IPS DF 4.7 (cell line): ENCODE data around the gene KIF5A.
"Not testable (repeated sequence)": the region's sequence is repeated elsewhere in the genome, so short reads cannot be mapped to it uniquely, and the experiment has no call there.

Source experiments
- DNase-seq: peaks from one replicate; pipeline ENCODE4 v3.0.0-alpha.2; 2013; ENCODE audit warnings: low spot score; ENCODE audit errors: extremely low read depth

KIF5A gene

DNA sequence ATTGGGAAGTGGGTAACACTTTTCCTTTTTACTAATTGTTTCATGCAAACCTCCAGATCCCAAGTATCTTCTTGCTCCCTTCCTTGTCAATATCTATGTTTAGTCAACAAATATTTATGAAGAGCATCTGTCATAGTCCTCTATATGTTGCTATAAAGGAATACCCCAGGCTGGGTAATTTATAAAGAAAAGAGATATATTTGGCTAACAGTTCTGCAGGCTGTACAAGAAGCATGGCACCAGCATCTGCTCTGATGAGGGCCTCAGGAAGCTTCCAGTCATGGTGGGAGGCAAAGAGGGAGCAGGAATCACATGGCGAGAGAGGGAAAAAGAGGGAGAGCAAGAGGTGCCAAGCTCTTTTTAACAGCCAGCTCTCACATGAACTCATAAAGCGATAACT lies 4.6 kb downstream of the KIF5A start:
- no peak for DNase-seq

DNA sequence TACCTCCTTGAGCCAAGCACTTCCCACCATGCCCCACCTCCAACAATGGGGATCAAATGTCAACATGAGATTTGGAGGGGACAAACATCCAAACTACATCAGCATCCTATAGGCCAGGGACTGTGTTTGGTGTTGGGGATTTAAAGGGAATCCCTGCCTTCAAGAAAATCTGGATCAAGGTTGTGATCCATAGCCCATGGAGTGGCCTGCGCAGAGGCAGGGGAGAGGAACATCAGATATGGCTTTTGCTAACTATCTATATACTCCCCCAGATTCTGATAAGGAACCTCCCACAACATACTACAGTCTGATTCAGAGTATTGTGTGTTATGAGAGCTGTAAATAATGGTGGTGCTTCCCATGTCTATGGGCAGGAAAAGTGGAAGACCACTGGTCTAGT lies 5.1 kb downstream of the KIF5A start:
- no peak for DNase-seq

DNA sequence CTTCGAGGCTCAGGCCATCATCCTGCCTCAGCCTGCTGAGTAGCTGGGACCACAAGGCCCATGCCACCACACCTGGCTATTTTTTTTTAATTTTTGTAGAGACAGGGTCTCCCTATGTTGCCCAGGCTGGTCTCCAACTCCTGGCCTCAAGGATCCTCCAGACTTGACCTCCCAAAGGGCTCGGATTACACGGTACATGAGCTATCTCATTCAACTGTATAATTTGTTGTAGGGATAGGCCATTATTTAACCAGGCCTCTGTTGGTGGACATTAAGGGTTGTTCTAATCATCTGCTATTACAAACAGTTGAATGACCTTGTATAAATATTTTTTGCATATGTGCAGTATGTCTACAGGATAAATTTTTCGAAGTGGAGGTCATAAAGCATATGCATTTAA lies 9.0 kb downstream of the KIF5A start:
- no peak for DNase-seq

DNA sequence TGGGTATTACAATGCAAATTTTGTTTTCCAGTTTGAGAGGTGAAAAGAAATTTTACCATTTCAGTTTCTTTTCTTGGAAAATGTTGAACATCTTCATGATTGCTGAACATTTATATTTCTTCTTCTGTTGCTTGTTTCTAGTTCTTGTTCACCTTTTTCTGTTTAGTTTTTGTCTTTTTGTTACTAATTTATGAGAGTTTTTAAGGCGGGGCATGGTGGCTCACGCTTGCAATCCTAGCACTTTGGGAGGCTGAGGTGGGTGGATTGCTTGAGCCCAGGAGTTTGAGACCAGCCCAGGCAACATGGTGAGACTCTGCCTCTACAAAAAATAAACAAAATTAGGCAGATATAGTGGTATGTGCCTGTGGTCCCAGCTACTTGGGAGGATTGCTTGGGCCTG lies 10.7 kb downstream of the KIF5A start:
- DNase-seq, result no peak

DNA sequence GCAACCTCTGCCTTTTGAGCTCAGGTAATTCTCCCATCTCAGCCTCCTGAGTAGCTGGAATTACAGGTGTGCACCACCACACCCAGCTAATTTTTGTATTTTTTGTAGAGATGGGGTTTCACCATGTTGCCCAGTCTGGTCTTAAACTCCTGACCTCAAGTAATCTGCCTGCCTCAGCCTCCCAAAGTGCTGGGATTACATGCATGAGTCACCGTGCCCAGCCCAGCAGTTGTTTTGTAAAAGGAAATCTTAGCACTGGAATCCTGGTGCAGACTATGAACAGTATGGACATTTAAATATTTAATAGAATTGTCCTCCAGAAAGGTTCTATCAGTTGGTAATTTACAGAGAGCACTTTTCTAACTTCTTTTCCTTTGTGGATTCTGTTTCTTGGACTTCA lies 11.3 kb downstream of the KIF5A start:
- not testable (repeated sequence) for DNase-seq

DNA sequence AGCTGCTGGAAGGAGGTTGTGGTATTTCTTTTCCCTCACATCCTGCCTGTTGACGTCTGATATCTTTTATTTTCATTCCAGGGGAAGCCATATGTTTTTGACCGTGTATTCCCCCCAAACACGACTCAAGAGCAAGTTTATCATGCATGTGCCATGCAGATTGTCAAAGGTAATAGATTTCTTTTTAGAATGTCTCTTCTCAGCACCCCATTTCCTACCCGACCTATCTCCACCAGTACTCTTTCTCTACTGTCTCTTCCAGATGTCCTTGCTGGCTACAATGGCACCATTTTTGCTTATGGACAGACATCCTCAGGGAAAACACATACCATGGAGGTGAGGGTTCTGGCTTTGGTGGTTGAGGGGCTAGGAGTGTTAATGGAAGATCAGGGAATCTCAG lies 13.5 kb downstream of the KIF5A start:
- DNase-seq, result no peak

DNA sequence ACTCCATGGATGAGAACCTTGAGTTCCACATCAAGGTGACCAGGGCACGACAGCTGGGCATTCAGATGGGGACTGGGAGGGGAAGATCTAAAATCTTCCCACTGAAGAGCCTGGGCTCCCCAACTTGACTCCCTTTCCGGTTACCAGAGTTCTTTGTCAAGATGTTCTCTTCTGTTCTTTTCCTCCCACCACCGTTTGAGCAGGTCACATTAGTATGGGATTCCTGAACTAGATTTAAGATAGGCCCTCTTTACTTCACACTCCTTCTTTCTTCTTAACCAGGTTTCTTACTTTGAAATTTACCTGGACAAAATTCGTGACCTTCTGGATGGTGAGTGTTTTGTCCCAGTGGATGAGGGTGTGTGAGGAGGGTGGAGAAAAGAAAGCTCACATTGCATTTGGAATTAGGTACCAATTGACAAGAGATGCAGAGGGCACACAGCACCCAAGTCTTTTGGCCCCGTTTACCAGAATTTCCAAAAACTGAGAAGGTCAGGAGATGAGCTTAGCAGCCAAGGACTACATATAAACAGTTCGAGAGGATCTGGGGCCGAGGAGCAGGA lies 14.4 kb downstream of the KIF5A start:
- DNase-seq, result no peak

DNA sequence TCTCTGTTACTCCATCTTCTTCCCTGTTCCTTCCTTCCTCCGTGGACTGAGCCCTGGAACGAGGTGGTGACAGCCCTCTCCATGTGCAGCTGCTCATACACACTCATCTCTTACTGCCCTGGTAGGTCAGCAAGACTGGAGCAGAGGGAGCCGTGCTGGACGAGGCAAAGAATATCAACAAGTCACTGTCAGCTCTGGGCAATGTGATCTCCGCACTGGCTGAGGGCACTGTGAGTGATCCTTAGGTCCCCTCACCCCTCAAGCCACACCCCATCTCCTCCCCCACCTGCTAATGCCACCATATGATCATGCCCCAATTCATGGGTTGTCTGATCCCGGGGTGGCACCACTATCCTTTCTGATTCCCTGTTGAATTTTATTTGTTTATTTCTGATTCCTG lies 19.0 kb downstream of the KIF5A start:
- DNase-seq, result no peak

DNA sequence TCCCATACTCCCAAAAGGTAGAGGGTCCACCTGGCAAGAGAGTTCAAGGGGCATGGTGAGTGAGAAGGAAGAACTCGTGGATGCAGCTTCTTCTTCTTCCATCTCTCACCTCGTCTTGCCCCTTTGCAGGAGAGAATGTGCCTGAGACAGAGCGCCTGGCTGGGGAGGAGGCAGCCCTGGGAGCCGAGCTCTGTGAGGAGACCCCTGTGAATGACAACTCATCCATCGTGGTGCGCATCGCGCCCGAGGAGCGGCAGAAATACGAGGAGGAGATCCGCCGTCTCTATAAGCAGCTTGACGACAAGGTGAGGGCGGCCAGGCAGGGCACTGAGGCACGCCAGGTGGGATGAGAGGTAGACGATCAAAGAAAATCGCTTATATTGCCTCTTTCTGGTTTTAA lies 20.0 kb downstream of the KIF5A start:
- no peak for DNase-seq

DNA sequence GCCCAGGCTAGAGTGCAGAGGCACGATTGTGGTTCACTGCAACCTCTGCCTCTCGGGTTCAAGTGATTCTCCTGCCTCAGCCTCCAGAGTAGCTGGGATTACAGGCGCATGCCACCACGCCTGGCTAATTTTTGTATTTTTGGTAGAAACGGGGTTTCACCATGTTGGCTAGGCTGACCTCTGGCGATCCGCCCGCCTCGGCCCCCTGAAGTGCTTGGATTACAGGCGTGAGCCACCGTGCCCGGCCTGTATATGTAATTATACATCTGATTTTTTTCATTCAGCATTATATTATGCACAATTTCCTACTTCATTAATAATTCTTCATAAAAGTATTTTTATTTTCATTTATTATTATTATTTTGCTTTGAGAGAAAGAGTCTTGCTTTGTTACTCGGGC lies 20.6 kb downstream of the KIF5A start:
- not testable (repeated sequence) for DNase-seq

DNA sequence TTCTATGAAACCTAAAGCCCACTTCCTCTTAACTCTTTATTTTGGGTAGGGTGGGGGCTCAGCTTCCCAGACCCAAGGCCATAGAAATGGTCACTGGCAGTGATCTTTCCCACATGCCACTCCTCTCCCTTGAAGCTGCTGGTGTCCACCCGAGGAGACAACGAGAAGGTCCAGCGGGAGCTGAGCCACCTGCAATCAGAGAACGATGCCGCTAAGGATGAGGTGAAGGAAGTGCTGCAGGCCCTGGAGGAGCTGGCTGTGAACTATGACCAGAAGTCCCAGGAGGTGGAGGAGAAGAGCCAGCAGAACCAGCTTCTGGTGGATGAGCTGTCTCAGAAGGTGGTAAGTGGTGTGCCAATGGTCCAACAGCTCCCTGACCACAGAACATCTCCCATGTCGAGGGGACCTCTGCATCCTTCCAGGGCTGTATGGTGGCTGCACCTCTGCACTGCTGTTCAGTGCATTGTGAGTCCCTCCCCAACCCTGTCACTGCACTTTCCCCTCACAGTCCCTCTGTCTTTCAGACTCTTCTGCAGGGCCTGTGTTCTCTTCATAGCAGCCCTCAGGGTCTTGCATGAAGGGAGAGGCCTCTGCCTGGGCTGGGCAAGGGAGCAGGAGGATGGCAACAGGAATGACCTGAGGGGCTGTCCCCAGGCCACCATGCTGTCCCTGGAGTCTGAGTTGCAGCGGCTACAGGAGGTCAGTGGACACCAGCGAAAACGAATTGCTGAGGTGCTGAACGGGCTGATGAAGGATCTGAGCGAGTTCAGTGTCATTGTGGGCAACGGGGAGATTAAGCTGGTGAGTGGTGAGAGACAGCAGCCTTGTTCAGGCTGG lies 22.3 kb downstream of the KIF5A start:
- no peak for DNase-seq

DNA sequence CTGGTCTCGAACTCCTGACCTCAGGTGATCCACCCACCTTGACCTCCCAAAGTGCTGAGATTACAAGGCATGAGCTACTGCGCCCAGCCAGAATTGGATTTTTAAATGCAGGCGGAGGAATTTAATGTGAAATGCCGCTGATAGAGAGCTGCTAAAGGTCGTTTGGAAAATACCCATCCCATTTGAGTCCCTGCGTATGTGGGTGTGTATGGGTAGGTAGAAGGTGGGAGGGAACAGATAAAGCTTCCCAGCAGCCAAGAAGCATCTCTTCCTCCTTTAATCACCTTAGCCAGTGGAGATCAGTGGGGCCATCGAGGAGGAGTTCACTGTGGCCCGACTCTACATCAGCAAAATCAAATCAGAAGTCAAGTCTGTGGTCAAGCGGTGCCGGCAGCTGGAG lies 25.0 kb downstream of the KIF5A start:
- DNase-seq, result no peak

DNA sequence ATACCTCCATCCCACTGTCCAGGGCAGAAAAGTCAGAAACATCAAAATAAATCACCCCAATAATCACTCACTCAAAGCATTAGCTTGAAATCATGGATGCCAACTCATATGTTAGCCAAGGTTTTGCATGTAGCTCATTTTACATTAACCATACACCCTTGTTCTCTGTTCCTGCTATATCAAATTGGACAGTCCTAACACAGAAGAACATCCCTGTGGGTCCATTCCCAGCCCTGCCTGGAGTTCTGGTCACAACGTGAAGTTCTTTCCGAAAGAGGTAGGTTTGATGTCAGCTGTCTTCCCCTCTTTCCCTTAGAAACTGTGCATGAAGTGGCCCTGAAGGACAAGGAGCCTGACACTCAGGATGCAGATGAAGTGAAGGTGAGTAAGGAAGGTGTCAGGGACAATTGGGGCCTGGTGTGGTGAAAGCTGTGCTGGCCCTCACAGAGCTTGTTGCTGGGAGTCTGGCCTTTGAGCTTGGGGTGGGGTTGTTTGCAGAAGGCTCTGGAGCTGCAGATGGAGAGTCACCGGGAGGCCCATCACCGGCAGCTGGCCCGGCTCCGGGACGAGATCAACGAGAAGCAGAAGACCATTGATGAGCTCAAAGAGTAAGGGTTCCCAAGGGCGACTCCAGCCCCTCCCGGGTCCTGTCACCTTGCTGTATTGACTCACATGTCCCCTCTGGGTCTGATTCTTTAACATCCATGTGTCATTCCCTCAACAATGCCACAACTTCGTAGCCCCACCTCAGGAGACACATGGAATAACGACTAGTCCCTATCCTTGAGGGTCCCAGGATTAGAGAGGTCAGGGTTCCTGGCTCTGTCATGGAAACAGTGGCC lies 26.1 kb downstream of the KIF5A start:
- no peak for DNase-seq

DNA sequence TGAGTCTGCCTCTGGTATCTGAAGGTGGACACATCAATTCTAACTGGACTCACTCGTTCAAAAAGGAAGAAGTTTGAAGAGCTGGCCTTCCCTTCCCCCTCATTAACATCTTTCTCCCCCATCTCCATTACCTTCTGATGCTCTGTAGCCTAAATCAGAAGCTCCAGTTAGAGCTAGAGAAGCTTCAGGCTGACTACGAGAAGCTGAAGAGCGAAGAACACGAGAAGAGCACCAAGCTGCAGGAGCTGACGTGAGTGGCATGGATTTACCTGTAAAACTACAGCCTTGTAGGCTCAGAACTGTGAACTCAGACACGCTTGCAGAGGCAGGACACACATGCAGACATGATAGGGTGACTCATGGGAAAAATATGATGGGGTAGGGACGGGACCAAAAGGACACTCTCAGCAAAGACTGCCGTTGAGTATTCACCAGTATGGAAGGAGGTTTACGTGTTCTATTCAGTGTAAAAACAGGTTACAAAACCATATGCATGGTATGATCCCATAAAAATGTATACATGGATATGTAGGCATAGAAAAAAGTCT lies 26.8 kb downstream of the KIF5A start:
- no peak for DNase-seq

DNA sequence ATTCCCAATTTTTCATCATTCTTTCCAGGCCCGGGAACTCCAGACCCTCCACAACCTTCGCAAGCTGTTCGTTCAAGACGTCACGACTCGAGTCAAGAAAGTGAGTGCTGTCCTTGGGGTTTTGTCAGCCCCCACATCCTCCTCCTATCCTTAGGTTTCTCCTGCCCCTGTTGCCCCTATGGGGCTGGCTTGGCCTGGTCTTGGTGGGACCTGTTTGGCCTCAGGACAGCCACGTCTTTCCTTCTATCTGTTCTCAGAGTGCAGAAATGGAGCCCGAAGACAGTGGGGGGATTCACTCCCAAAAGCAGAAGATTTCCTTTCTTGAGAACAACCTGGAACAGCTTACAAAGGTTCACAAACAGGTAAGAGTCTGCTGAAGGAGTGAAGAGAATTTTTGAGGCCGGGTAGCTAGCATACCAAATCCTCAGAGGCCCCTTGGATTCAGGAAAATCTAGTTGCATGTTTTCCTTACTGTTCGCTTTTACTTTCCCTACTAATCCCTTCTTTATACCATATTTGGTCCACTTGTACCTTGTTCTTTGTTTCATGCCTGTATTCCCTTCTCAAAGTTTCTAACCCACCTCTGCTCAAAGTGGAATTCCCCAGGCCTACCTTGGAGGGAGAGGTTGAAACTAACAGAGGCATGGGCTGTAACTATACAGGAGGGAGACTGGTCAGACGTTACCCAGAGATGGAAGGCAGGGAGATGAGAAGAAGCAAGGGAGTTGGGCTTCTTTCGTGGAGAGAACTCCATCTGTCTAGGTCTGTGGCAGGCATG lies 28.3 kb downstream of the KIF5A start:
- no peak for DNase-seq

DNA sequence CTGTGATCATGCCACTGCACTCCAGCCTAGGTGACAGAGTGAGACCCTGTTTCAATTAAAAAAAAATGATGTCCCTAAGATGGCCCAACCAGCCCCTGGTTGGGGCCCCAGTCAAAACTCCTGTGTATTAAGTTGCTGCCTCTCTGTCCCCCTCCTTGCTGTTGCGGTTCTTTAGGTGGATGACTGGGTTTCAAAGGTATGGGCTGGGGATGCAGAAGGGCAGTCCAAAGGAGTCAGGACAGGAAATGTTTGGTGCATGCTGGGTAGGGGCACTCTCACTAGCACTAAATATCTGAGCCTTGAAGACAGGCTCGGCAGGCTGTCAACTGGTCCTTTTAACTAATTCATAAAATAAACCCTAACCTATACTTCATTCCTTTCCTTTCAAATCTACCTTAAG lies 29.2 kb downstream of the KIF5A start:
- DNase-seq, result no peak

DNA sequence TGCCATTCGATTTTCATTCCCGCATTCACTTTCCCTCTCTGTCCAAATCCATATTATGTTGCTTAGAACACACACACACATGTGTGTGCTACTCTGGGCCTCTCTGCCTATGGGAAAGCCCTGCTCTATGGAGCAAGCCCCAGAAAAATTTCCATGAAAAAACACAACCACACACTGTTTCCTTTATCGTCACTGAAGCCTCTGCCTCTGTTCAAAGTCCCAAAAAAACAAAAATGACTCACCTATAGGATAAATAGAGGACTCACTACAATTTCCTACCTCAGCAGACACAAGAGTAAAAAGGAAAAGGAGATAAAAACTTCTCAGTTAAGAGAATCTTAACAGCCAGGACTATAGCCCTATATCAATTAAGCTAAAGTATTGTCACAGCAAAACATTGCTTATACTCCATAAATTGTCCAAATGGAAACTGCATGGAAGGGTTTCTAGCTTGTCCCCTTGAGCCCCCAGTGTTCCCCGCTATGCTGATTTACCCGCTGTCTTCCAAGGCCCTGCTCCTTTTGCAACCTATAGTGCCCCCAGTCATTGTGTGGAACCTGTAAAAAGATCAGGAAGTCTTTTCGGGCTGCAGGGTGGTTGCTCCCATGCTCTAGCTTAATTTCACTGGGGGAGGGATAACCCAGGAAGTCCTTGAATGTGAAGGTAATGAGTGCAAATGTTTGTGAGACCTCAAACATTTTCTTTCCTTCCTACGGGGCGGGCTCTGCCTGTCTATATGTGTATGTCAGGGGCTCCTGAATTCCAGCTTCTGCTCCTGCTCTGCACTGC lies 30.0 kb downstream of the KIF5A start:
- no peak for DNase-seq

DNA sequence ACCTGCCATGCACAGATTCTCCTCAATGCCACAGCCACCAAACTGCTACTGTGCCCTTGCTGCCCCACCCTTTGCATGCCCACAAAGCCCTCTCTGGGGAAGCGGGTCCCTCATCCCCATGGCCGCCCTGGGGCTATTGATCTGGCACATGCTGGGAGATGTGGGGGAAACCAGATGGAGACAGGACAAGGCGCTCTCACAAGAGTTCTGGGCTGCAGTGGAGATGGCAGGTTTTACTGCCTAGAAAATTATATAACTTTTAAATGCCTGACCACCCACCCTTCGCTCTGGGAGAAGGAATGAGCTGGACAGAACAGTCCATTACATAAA lies 30.6 kb downstream of the KIF5A start:
- DNase-seq, result no peak

DNA sequence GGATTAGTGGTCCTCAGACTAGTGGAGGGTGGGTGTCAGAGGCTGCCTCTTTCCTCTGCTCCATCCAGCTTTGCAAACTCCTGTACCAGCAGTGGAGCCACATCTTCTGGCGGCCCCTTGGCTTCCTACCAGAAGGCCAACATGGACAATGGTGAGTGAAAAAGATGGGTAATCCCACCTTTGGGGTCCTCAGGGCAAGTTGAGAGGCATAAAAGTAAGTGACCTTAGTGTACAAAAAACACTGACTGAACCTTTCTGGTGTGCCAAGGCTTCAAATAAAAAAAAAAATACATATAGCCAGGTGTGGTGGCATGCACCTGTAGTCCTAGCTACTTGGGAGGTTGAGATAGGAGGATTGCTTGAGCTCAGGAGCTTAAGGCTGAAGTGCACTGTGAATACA lies 32.0 kb downstream of the KIF5A start:
- no peak for DNase-seq

DNA sequence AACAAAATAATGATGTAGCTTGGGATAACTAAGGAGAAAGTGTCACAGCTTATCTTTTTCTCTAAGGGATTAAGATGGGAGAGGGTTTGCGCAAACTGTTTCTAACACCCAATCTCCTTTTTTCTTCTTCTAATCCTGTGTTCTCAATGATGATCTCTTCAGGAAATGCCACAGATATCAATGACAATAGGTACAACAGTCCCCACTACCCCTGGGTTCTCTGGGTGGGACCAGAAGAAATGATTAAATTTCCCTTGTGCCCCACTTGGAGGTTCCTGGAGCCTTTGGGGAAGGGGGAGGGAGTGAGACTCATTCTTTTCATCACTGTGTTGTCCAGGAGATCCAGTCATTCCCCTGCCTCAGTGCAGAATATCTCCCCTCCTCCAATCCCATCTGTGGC lies 32.6 kb downstream of the KIF5A start:
- no peak for DNase-seq
